ENCODE measurements around the gene TP63. TPM values are rescaled to one million over a fixed set of nuclear protein-coding genes. Genes with fewer than 3 reads are reported as not detected.

Gene TP63
- total RNA-seq, 1 donor from 2014 or later, result 25.9 TPM

GRCh38 chr3:189830401-189830800 lies 199.2 kb downstream of the TP63 start:
- DNase-seq (ENCODE audit: low spot score in 2 of 2, unreplicated experiment in 2 of 2), result no peak
- Mint-ChIP-seq H3K9me3 (peaks cover 3% of the 10 kb centered on the region), H3K36me3 (peaks cover 1% of the 10 kb centered on the region), H3K27me3 (ENCODE audit: low read depth) (no peaks in the 10 kb centered on the region), H3K4me1 (peaks cover 65% of the 10 kb centered on the region), H3K4me3 (no peak overlapping the region), H3K27ac (peak overlapping the region; percentile 51)
- TF ChIP-seq CTCF (IDR thresholded peaks at IDR 0.05; ENCODE audit: unreplicated experiment), result no peak

- no peak for TF ChIP-seq CTCF (IDR thresholded peaks at IDR 0.05; ENCODE audit: unreplicated experiment)
- peak overlapping the region; percentile 96 for H3K27ac Mint-ChIP-seq
- peaks cover 1% of the 10 kb centered on the region for H3K36me3 Mint-ChIP-seq
- H3K9me3 Mint-ChIP-seq, result no peaks in the 10 kb centered on the region
- H3K4me1 Mint-ChIP-seq, result peaks cover 54% of the 10 kb centered on the region
- H3K4me3 Mint-ChIP-seq, result no peak overlapping the region
- H3K27me3 Mint-ChIP-seq (ENCODE audit: low read depth), result no peaks in the 10 kb centered on the region
- DNase-seq (ENCODE audit: low spot score in 2 of 2, unreplicated experiment in 2 of 2), result no peak
Measured at GRCh38 chr3:189833266-189833665, 202.1 kb downstream of the TP63 start.

DNA sequence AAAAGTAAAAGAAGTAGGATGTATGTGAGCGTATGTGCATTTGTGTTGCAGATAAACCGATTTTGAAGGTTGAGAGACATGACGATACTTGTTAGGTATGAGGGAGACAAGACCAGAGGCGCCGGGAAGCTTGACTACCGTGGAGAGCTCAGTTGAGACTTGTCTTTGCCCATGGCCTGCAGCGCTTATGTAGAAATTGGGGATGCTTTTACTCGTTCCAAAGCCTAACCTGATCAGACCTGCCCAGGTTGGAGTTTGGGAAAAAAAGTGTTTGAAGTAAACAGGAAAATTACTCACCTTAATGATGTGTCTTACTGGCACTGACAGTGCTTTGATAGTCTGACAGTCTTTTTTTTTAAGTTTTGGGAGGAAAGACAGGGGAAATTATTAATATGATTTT lies 202.8 kb downstream of the TP63 start:
- DNase-seq (ENCODE audit: low spot score in 2 of 2, unreplicated experiment in 2 of 2), result peak in 1 of 2 experiments; percentile 43
- H3K4me1 Mint-ChIP-seq, result peaks cover 59% of the 10 kb centered on the region
- H3K9me3 Mint-ChIP-seq, result no peaks in the 10 kb centered on the region
- H3K36me3 Mint-ChIP-seq, result peaks cover 1% of the 10 kb centered on the region
- no peaks in the 10 kb centered on the region for H3K27me3 Mint-ChIP-seq (ENCODE audit: low read depth)
- peak overlapping the region; percentile 30 for H3K4me3 Mint-ChIP-seq
- no peak for TF ChIP-seq CTCF (IDR thresholded peaks at IDR 0.05; ENCODE audit: unreplicated experiment)
- H3K27ac Mint-ChIP-seq, result peak overlapping the region; percentile 96

- H3K9me3 Mint-ChIP-seq, result no peaks in the 10 kb centered on the region
Measured at GRCh38 chr3:189834462-189834861, 203.3 kb downstream of the TP63 start.

DNA sequence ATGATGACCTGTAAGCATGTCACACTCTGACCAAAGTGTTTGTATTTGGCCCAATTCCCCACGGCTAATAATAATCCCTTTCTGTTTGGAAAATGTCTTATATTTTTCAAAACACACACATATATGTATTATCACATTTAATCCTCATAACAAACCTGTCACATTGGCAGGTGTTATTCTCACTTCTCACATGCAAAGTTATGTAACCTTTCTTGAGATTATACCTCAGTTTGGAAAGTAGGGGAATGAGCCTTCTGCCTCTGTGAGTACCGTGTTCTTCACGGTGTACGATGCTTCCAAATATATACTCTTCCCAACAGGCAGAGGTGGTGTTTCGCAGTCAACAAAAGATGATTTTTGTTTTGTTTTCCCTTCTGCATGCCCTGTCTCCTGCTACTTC lies 205.6 kb downstream of the TP63 start:
- DNase-seq (ENCODE audit: low spot score in 2 of 2, unreplicated experiment in 2 of 2), result no peak
- Mint-ChIP-seq H3K36me3 (no peaks in the 10 kb centered on the region), H3K27ac (peak overlapping the region; percentile 36), H3K4me3 (no peak overlapping the region), H3K9me3 (no peaks in the 10 kb centered on the region), H3K27me3 (ENCODE audit: low read depth) (no peaks in the 10 kb centered on the region), H3K4me1 (peaks cover 63% of the 10 kb centered on the region)
- TF ChIP-seq CTCF (IDR thresholded peaks at IDR 0.05; ENCODE audit: unreplicated experiment), result no peak

More at GRCh38 chr3:189834462-189834861, 203.3 kb downstream of the TP63 start:
- Mint-ChIP-seq H3K27me3 (ENCODE audit: low read depth) (no peaks in the 10 kb centered on the region), H3K4me3 (no peak overlapping the region), H3K36me3 (peaks cover 1% of the 10 kb centered on the region), H3K4me1 (peaks cover 60% of the 10 kb centered on the region), H3K27ac (peak overlapping the region; percentile 96)
- TF ChIP-seq CTCF (IDR thresholded peaks at IDR 0.05; ENCODE audit: unreplicated experiment), result no peak
- no peak for DNase-seq (ENCODE audit: low spot score in 2 of 2, unreplicated experiment in 2 of 2)

DNA sequence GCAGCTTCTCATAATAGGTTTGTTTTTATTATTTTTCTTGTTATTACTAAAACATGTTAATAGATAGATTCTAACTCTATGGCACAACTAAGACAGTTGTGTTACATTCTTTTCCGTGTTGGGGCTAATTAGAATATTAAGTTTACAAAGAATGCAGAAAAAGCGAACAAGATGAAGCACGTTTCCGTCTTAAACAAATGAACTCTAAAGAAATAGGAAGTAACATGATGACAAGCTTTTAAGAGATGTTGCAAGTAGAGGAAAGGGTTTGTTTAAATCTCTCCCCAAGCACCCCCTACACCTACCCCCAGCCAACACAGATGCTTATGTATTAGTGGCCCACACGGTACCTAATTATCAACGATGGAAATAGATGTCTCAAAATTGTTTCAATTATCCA lies 207.1 kb downstream of the TP63 start:
- no peaks in the 10 kb centered on the region for H3K36me3 Mint-ChIP-seq
- TF ChIP-seq CTCF (IDR thresholded peaks at IDR 0.05; ENCODE audit: unreplicated experiment), result no peak
- H3K27me3 Mint-ChIP-seq (ENCODE audit: low read depth), result no peaks in the 10 kb centered on the region

More for the DNA sequence above, 207.1 kb downstream of the TP63 start:
- Mint-ChIP-seq H3K27ac (peak overlapping the region; percentile 40), H3K4me3 (no peak overlapping the region), H3K4me1 (peaks cover 70% of the 10 kb centered on the region), H3K9me3 (no peaks in the 10 kb centered on the region)
- no peak for DNase-seq (ENCODE audit: low spot score in 2 of 2, unreplicated experiment in 2 of 2)

Measured in mesothelial cell of epicardium (in vitro differentiated cells).